Measurements from ENCODE around the gene PHOSPHO2. TPM values are rescaled to one million over a fixed set of nuclear protein-coding genes. Genes with fewer than 3 reads are reported as not detected.

The PHOSPHO2 gene
- total RNA-seq, 1 donor from 2014 or later: 9.6 TPM

DNA sequence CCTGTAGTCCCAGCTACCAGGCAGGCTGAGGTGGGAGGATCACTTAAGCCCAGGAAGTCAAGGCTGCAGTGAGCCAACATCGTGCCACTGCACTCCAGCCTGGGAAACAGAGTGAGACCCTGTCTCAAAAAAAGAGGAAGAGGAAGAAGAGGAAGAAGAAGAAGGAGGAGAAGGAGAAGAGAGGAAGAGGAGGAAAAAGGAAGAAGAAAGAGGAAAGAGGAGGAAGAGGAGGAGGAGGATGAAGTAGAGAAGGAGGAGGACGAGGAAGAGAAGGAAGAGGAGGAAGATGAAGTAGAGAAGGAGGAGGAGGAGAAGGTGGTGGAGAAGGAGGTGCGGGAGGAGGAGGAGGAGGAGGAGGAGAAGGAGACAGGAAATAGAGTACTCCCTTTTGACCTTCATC, 38.1 kb upstream of the PHOSPHO2 start:
- Mint-ChIP-seq H3K27me3 (ENCODE audit: unreplicated experiment) (no peaks in the 10 kb centered on the region), H3K9me3 (ENCODE audit: unreplicated experiment) (peaks cover 2% of the 10 kb centered on the region), H3K4me3 (ENCODE audit: unreplicated experiment) (no peak overlapping the region), H3K27ac (ENCODE audit: unreplicated experiment) (no peak overlapping the region), H3K4me1 (ENCODE audit: low read depth, unreplicated experiment) (no peaks in the 10 kb centered on the region), H3K36me3 (ENCODE audit: unreplicated experiment) (no peaks in the 10 kb centered on the region)
- TF ChIP-seq, protein P1, sequence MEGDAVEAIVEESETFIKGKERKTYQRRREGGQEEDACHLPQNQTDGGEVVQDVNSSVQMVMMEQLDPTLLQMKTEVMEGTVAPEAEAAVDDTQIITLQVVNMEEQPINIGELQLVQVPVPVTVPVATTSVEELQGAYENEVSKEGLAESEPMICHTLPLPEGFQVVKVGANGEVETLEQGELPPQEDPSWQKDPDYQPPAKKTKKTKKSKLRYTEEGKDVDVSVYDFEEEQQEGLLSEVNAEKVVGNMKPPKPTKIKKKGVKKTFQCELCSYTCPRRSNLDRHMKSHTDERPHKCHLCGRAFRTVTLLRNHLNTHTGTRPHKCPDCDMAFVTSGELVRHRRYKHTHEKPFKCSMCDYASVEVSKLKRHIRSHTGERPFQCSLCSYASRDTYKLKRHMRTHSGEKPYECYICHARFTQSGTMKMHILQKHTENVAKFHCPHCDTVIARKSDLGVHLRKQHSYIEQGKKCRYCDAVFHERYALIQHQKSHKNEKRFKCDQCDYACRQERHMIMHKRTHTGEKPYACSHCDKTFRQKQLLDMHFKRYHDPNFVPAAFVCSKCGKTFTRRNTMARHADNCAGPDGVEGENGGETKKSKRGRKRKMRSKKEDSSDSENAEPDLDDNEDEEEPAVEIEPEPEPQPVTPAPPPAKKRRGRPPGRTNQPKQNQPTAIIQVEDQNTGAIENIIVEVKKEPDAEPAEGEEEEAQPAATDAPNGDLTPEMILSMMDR (IDR thresholded peaks at IDR 0.05; ENCODE audit: partially characterized antibody, unreplicated experiment): no peak
- no peak for DNase-seq

DNA sequence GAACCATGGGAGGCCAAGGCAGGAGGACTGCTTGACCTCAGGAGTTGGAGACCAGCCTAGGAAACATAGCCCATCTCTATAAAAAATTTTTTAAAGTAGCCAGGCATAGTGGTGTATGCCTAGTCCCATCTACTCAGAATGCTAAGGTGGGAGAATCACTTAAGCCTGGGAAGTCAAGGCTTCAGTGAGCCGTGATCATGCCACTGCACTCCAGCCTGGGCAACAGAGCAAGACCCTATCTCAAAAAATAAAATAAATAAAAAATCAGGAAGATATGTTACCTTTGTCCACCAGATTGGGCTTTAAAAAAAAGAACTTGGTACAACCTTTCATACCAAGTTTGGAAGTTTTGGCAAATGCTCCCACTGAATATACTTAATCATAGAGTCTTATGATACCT, 35.4 kb upstream of the PHOSPHO2 start:
- H3K27ac Mint-ChIP-seq (ENCODE audit: unreplicated experiment): no peak overlapping the region
- H3K4me3 Mint-ChIP-seq (ENCODE audit: unreplicated experiment): no peak overlapping the region
- H3K9me3 Mint-ChIP-seq (ENCODE audit: unreplicated experiment): peaks cover 2% of the 10 kb centered on the region
- no peaks in the 10 kb centered on the region for H3K36me3 Mint-ChIP-seq (ENCODE audit: unreplicated experiment)
- H3K4me1 Mint-ChIP-seq (ENCODE audit: low read depth, unreplicated experiment): peaks cover 2% of the 10 kb centered on the region
- DNase-seq: no peak
- TF ChIP-seq, protein P1 (IDR thresholded peaks at IDR 0.05; ENCODE audit: partially characterized antibody, unreplicated experiment): no peak
- H3K27me3 Mint-ChIP-seq (ENCODE audit: unreplicated experiment): no peaks in the 10 kb centered on the region

DNA sequence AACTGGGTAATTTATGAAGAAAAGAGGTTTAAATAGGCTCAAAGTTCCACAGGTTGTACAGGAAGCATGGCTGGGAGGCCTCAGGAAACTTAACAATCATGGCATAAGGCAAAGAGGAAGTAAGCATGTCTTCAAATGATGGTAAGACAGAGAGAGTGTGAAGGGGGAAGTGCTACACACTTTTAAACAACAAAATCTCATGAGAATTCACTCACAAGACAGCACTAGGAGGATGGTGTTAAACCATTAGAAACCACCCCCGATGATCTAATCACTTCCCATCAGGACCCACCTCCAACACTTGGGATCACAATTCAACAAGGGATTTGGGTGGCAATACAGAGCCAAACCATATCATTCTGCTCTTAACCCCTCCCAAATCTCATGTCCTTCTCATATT, 34.9 kb upstream of the PHOSPHO2 start:
- TF ChIP-seq, protein P1 (IDR thresholded peaks at IDR 0.05; ENCODE audit: partially characterized antibody, unreplicated experiment): no peak
- no peaks in the 10 kb centered on the region for H3K36me3 Mint-ChIP-seq (ENCODE audit: unreplicated experiment)
- H3K9me3 Mint-ChIP-seq (ENCODE audit: unreplicated experiment): peaks cover 2% of the 10 kb centered on the region
- H3K4me1 Mint-ChIP-seq (ENCODE audit: low read depth, unreplicated experiment): peaks cover 2% of the 10 kb centered on the region
- no peak for DNase-seq
- H3K4me3 Mint-ChIP-seq (ENCODE audit: unreplicated experiment): no peak overlapping the region
- H3K27ac Mint-ChIP-seq (ENCODE audit: unreplicated experiment): no peak overlapping the region
- H3K27me3 Mint-ChIP-seq (ENCODE audit: unreplicated experiment): no peaks in the 10 kb centered on the region

DNA sequence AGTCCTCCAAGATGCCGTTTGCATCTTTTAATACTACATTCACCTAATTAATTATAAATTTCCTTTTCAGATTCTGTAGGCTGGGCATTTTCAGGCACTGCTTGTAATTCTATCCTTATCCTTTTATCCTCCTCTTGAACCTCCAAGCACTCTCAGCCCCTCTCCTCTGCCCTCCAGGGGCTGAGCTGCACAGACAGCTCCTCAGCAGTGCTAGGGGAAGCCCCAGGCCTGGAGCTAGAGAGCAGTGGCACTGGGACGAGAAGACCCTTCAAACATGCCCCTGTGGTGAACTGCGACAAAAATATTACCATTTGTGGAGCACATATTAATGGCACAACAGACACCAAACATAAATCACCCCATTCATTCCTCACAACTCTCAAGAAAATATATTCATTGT, 33.0 kb upstream of the PHOSPHO2 start:
- Mint-ChIP-seq H3K27ac (ENCODE audit: unreplicated experiment) (no peak overlapping the region), H3K9me3 (ENCODE audit: unreplicated experiment) (peaks cover 4% of the 10 kb centered on the region), H3K4me3 (ENCODE audit: unreplicated experiment) (no peak overlapping the region), H3K27me3 (ENCODE audit: unreplicated experiment) (peaks cover 2% of the 10 kb centered on the region), H3K4me1 (ENCODE audit: low read depth, unreplicated experiment) (peaks cover 2% of the 10 kb centered on the region), H3K36me3 (ENCODE audit: unreplicated experiment) (no peaks in the 10 kb centered on the region)
- TF ChIP-seq, protein P1 (IDR thresholded peaks at IDR 0.05; ENCODE audit: partially characterized antibody, unreplicated experiment): no peak
- peak; percentile 34 for DNase-seq

DNA sequence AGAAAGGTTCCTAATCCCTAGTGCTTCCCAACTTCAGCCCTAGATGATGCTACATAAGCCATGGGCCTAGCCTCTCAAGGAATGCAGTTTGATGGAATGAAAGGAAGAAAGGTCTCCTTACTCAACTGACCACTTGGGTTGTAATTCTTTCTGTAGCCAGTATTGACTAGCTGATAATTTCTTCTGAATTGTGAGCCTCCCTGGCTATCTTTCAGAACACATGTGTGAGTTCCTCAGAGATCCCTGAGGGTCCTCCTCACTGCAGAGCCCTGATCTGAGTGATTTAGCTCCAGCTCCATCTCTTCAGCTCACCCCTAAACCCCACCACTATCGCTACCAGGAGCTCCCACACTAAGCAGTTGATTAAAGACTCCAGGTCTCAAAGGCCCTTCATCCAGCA, 31.5 kb upstream of the PHOSPHO2 start:
- TF ChIP-seq, protein P1 (IDR thresholded peaks at IDR 0.05; ENCODE audit: partially characterized antibody, unreplicated experiment): no peak
- Mint-ChIP-seq H3K4me3 (ENCODE audit: unreplicated experiment) (no peak overlapping the region), H3K9me3 (ENCODE audit: unreplicated experiment) (peaks cover 4% of the 10 kb centered on the region), H3K36me3 (ENCODE audit: unreplicated experiment) (no peaks in the 10 kb centered on the region), H3K4me1 (ENCODE audit: low read depth, unreplicated experiment) (peaks cover 2% of the 10 kb centered on the region), H3K27me3 (ENCODE audit: unreplicated experiment) (peaks cover 2% of the 10 kb centered on the region), H3K27ac (ENCODE audit: unreplicated experiment) (no peak overlapping the region)
- DNase-seq: no peak
